ENCODE results near the gene RABGAP1L. TPM values are rescaled to one million over a fixed set of nuclear protein-coding genes. Genes with fewer than 3 reads are reported as not detected.

RABGAP1L gene
- total and polyA plus RNA-seq, 10 of the 15 experiments (the other 5 are each of a cell fraction or from before 2014, with no cell fraction given), result 5.8 to 194 (median 113) TPM

DNA sequence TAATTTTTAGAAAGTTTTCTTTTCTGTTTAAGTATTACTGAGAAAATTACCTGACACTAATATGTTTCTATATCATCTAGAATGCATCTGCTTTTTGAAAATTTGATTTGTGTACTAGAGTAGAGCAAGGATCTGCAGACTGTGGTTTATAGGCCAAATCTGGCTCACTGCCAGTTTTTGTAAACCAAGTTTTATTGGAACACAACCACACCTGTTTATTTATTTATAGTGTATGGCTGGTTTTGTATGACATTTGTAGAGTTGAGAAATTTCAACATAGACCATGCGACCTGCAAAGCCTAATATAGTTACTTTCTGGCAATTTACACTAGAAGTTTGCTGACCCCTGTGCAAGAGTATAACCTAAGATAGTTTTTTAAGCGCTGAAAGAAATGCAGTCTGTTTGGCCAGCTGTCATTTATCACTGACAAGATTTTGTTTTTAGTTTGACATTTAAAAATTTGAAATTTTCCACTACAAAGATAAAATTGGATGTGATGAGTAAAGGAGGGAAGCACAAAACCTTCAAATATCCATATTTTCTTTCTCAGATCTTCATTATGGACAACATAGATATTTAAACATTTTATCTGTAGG, 804.3 kb downstream of the RABGAP1L start (continued):
- TF ChIP-seq, protein P1, sequence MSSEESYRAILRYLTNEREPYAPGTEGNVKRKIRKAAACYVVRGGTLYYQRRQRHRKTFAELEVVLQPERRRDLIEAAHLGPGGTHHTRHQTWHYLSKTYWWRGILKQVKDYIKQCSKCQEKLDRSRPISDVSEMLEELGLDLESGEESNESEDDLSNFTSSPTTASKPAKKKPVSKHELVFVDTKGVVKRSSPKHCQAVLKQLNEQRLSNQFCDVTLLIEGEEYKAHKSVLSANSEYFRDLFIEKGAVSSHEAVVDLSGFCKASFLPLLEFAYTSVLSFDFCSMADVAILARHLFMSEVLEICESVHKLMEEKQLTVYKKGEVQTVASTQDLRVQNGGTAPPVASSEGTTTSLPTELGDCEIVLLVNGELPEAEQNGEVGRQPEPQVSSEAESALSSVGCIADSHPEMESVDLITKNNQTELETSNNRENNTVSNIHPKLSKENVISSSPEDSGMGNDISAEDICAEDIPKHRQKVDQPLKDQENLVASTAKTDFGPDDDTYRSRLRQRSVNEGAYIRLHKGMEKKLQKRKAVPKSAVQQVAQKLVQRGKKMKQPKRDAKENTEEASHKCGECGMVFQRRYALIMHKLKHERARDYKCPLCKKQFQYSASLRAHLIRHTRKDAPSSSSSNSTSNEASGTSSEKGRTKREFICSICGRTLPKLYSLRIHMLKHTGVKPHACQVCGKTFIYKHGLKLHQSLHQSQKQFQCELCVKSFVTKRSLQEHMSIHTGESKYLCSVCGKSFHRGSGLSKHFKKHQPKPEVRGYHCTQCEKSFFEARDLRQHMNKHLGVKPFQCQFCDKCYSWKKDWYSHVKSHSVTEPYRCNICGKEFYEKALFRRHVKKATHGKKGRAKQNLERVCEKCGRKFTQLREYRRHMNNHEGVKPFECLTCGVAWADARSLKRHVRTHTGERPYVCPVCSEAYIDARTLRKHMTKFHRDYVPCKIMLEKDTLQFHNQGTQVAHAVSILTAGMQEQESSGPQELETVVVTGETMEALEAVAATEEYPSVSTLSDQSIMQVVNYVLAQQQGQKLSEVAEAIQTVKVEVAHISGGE (CRISPR knock-in tag; IDR thresholded peaks at IDR 0.05), result no peak
- TF ChIP-seq IKZF1 (conservative IDR thresholded peaks at IDR 0.05), result no peak
- TF ChIP-seq, protein P2, sequence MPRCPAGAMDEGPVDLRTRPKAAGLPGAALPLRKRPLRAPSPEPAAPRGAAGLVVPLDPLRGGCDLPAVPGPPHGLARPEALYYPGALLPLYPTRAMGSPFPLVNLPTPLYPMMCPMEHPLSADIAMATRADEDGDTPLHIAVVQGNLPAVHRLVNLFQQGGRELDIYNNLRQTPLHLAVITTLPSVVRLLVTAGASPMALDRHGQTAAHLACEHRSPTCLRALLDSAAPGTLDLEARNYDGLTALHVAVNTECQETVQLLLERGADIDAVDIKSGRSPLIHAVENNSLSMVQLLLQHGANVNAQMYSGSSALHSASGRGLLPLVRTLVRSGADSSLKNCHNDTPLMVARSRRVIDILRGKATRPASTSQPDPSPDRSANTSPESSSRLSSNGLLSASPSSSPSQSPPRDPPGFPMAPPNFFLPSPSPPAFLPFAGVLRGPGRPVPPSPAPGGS (IDR thresholded peaks at IDR 0.05; ENCODE audit: borderline replicate concordance, insufficient read depth, low read depth, low read length, poor library complexity, severe bottlenecking), result no peak
- no peak for TF ChIP-seq HCFC1 (IDR thresholded peaks at IDR 0.05; ENCODE audit: low read length)
- TF ChIP-seq BHLHE40 (IDR thresholded peaks at IDR 0.05; ENCODE audit: borderline replicate concordance in 1 of 2, low read depth in 2 of 2, low read length in 1 of 2), result no peak
- no peak for TF ChIP-seq ATF7 (IDR thresholded peaks at IDR 0.05; ENCODE audit: low read depth)
- TF ChIP-seq EP300 (IDR thresholded peaks at IDR 0.05; ENCODE audit: borderline replicate concordance in 1 of 2, control insufficient read depth in 1 of 2, low read depth in 2 of 2, low read length in 2 of 2), result no peak
- no peak for TF ChIP-seq HDAC6 (IDR thresholded peaks at IDR 0.05; ENCODE audit: unreplicated experiment)
- TF ChIP-seq MYB (IDR thresholded peaks at IDR 0.05; ENCODE audit: borderline replicate concordance, low read depth, low read length), result no peak
- TF ChIP-seq BMI1 (IDR thresholded peaks at IDR 0.05; ENCODE audit: borderline replicate concordance), result no peak

Data from GM12878 (cell line).